ENCODE results near the gene DPH2.

- TF ChIP-seq CTCF (IDR thresholded peaks at IDR 0.05) (no peak), POLR2A (IDR thresholded peaks at IDR 0.05) (no peak), POLR2AphosphoS5 (IDR thresholded peaks at IDR 0.05; ENCODE audit: insufficient read depth in 1 of 2, low read depth in 1 of 2) (no peak)
Measured at GRCh38 chr1:44016890-44017400, 47.1 kb downstream of the DPH2 start.
